C4-2B (cell line): ENCODE data around the gene PDE4B.
"Not testable (repeated sequence)": the region's sequence is repeated elsewhere in the genome, so short reads cannot be mapped to it uniquely, and the experiment has no call there.

Experiments
- H3K27ac ChIP-seq: fragments of 450-650 bp; 2 replicates; pipeline ENCODE4 v1.5.1; 2017
- ZFX ChIP-seq: fragments of 450-650 bp; IDR thresholded peaks from 2 replicates; pipeline ENCODE4 v1.6.1; 2017
- TF ChIP-seq, protein P1 (sequence below): fragments of 450-650 bp; conservative IDR thresholded peaks from 2 replicates; pipeline ENCODE4 v1.5.1; 2017; ENCODE audit warnings: mild to moderate bottlenecking

Gene PDE4B

GRCh38 chr1:66046415-66046814, 253.7 kb downstream of the PDE4B start:
- no peak overlapping the region for H3K27ac ChIP-seq
- TF ChIP-seq ZFX = no peak
- TF ChIP-seq, protein P1, sequence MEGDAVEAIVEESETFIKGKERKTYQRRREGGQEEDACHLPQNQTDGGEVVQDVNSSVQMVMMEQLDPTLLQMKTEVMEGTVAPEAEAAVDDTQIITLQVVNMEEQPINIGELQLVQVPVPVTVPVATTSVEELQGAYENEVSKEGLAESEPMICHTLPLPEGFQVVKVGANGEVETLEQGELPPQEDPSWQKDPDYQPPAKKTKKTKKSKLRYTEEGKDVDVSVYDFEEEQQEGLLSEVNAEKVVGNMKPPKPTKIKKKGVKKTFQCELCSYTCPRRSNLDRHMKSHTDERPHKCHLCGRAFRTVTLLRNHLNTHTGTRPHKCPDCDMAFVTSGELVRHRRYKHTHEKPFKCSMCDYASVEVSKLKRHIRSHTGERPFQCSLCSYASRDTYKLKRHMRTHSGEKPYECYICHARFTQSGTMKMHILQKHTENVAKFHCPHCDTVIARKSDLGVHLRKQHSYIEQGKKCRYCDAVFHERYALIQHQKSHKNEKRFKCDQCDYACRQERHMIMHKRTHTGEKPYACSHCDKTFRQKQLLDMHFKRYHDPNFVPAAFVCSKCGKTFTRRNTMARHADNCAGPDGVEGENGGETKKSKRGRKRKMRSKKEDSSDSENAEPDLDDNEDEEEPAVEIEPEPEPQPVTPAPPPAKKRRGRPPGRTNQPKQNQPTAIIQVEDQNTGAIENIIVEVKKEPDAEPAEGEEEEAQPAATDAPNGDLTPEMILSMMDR = no peak

GRCh38 chr1:66048011-66048410, 255.3 kb downstream of the PDE4B start:
- TF ChIP-seq ZFX = no peak
- TF ChIP-seq, protein P1 = no peak
- H3K27ac ChIP-seq = no peak overlapping the region

GRCh38 chr1:66050123-66050522, 257.4 kb downstream of the PDE4B start:
- no peak overlapping the region for H3K27ac ChIP-seq
- no peak for TF ChIP-seq ZFX
- TF ChIP-seq, protein P1 = no peak

DNA sequence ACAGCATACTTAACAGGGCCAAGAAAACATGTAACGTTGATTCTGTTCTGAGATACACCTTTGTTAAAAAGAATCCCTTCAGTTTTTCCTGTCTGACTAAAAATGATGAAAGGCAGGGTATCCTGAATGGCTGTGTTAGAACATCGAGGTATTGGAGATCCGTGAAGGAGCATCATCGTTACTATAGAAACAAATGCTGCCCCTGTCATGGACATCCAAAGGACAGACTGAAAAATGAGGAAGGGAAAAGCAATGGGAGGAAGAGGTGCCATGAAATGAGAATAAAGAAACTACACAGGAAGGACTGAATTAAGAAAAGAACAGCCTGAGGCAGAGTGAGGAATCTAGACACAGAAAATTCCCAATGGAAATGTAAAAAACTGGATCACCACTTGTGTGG, 257.9 kb downstream of the PDE4B start:
- TF ChIP-seq, protein P1 = no peak
- no peak for TF ChIP-seq ZFX
- H3K27ac ChIP-seq = no peak overlapping the region

DNA sequence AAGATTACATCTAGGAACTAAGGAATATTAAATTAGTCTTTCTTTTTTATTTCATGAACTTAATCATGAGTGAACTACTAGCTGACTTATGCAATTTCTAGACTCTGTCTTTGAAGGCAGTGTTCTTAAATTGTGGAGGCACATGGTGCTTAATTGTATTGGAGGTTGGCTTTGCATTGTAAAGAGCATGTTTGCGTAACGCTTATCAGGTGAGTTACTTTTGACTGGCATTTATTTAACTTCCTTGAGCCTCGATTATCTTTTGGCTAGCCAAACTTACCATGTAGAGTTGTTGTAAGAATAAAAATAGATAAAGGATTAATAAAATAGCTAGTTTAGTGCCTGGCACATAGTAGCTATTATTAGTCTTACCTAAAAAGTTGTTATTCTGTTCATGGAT, 262.4 kb downstream of the PDE4B start:
- no peak overlapping the region for H3K27ac ChIP-seq
- TF ChIP-seq, protein P1 = no peak
- no peak for TF ChIP-seq ZFX

DNA sequence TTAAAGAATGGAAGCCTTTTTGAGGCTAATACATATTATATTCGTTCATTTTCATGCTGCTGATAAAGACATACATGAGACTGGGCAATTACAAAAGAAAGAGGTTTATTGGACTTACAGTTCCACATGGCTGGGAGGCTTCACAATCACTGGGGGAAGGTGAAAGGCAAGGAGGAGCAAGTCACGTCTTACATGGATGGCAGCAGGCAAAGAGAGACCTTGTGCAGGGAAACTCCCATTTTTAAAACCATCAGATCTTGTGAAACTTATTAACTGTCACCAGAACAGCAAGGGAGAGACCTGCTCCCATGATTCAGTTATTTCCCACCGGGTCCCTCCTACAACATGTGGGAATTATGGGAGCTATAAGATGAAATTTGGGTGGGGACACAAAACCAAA, 264.8 kb downstream of the PDE4B start:
- H3K27ac ChIP-seq = not testable (repeated sequence)

GRCh38 chr1:66058558-66058957, 265.9 kb downstream of the PDE4B start:
- TF ChIP-seq, protein P1 = no peak
- TF ChIP-seq ZFX = no peak
- H3K27ac ChIP-seq = no peak overlapping the region

- H3K27ac ChIP-seq = not testable (repeated sequence)
Measured at GRCh38 chr1:66067219-66067618, 274.5 kb downstream of the PDE4B start.
